GM23248 (cell line): Measurements from ENCODE around the gene LBHD2. TPM values are rescaled to one million over a fixed set of nuclear protein-coding genes. Genes with fewer than 3 reads are reported as not detected.

Experiments used
- DNase-seq: peaks from one replicate; pipeline ENCODE4 v3.0.0-alpha.2; 2015
- H2AFZ ChIP-seq: fragments of 200-600 bp; sonication (generic); 2 replicates; pipeline ENCODE4 v1.6.1; 2016; ENCODE audit warnings: antibody characterized with exemption
- H3F3A ChIP-seq: fragments of 200-600 bp; sonication (generic); 2 replicates; pipeline ENCODE4 v1.6.1; 2016; ENCODE audit warnings: mild to moderate bottlenecking, antibody characterized with exemption, mixed run types; ENCODE audit not compliant: insufficient read depth
- H3K27ac ChIP-seq: fragments of 200-600 bp; sonication (generic); 2 replicates; pipeline ENCODE4 v1.5.1; 2016; ENCODE audit warnings: mild to moderate bottlenecking
- H3K27me3 ChIP-seq: fragments of 200-600 bp; sonication (generic); replicated peaks from 2 replicates; pipeline ENCODE4 v1.6.1; 2016; ENCODE audit warnings: mild to moderate bottlenecking; ENCODE audit not compliant: insufficient read depth
- H3K36me3 ChIP-seq: fragments of 200-600 bp; sonication (generic); 2 replicates; pipeline ENCODE4 v1.6.1; 2016; ENCODE audit warnings: low read depth, mild to moderate bottlenecking
- H3K4me1 ChIP-seq: fragments of 200-600 bp; sonication (generic); 2 replicates; pipeline ENCODE4 v1.6.1; 2016; ENCODE audit warnings: mild to moderate bottlenecking; ENCODE audit not compliant: insufficient read depth
- H3K4me2 ChIP-seq: fragments of 200-600 bp; sonication (generic); one replicate; pipeline ENCODE4 v1.6.1; 2016; ENCODE audit warnings: mild to moderate bottlenecking; ENCODE audit not compliant: unreplicated experiment
- H3K4me3 ChIP-seq: fragments of 200-600 bp; sonication (generic); 2 replicates; pipeline ENCODE4 v1.5.1; 2016; ENCODE audit warnings: mild to moderate bottlenecking
- H3K79me2 ChIP-seq: fragments of 200-600 bp; sonication (generic); 2 replicates; pipeline ENCODE4 v1.6.1; 2016; ENCODE audit warnings: mild to moderate bottlenecking; ENCODE audit not compliant: insufficient read depth
- H3K9ac ChIP-seq: fragments of 200-600 bp; sonication (generic); 2 replicates; pipeline ENCODE4 v1.6.1; 2016; ENCODE audit warnings: mild to moderate bottlenecking
- H3K9me2 ChIP-seq: fragments of 200-600 bp; sonication (generic); 2 replicates; pipeline ENCODE4 v1.6.1; 2016; ENCODE audit warnings: mixed run types, mild to moderate bottlenecking, moderate library complexity; ENCODE audit not compliant: insufficient read depth
- H3K9me3 ChIP-seq: fragments of 200-600 bp; sonication (generic); one replicate; pipeline ENCODE4 v1.6.1; 2017; ENCODE audit warnings: low read depth
- H4K20me1 ChIP-seq: fragments of 200-600 bp; sonication (generic); 2 replicates; pipeline ENCODE4 v1.6.0; 2016; ENCODE audit not compliant: insufficient read depth
- EZH2 ChIP-seq: fragments of 200-600 bp; sonication (generic); IDR thresholded peaks from 2 replicates; pipeline ENCODE4 v1.6.1; 2018; ENCODE audit warnings: antibody characterized with exemption, mild to moderate bottlenecking; ENCODE audit not compliant: insufficient read depth, poor library complexity, severe bottlenecking
- EZH2phosphoT487 ChIP-seq: fragments of 200-600 bp; sonication (generic); IDR thresholded peaks from 2 replicates; pipeline ENCODE4 v1.6.1; 2018; ENCODE audit warnings: antibody characterized with exemption, moderate library complexity, mild to moderate bottlenecking, low read depth; ENCODE audit not compliant: insufficient read depth
- WGBS, 2 experiments: methylation state at CpG; one replicate each; pipeline ENCODE4 v1.1.6; 2015 to 2017; ENCODE audit warnings: low lambda C conversion rate in 2 of 2, low coverage in 1 of 2; ENCODE audit errors: missing lambda C conversion rate in 2 of 2; 5-methylcytosine and 5-hydroxymethylcytosine counted together
- in situ Hi-C: fragments of 300-500 bp; cut with MboI; formaldehyde crosslinking; loops from 2 replicates; pipeline ENCODE4 v1.15.0; 2020
- polyA plus RNA-seq: library from polyadenylated mRNA; unstranded; fragments of >200 nt; fragmentation: Nextera tagmentation; extraction: Ambion mirVana; gene quantifications from 2 replicates; pipeline ENCODE4 v1.2.1, GENCODE V29; 2016
- total RNA-seq: library from RNA; depleted of rRNA; stranded (reverse); fragments of >200 nt; shearing (Covaris generic); gene quantifications from 2 replicates; pipeline ENCODE4 v1.2.3, GENCODE V29; 2014

Gene LBHD2
- total and polyA plus RNA-seq, 2 experiments from 2014 or later: not detected

GRCh38 chr14:103126873-103127304 lies 42.9 kb downstream of the LBHD2 start:
- 18 to 19% methylated on average over 43 to 57 of the region's 62 CpGs for WGBS, 2 experiments
- Histone ChIP-seq H3K4me1 (no peaks in the 10 kb centered on the region), H2AFZ (no peak overlapping the region), H4K20me1 (no peaks in the 10 kb centered on the region), H3K27ac (no peak overlapping the region), H3K9me2 (no peaks in the 10 kb centered on the region), H3K27me3 (no peaks in the 10 kb centered on the region), H3F3A (no peaks in the 10 kb centered on the region), H3K4me3 (peak overlapping the region; percentile 40), H3K36me3 (no peaks in the 10 kb centered on the region), H3K4me2 (no peak overlapping the region), H3K79me2 (no peaks in the 10 kb centered on the region), H3K9ac (no peak overlapping the region), H3K9me3 (no peaks in the 10 kb centered on the region)
- DNase-seq: peak; percentile 46
- TF ChIP-seq EZH2phosphoT487: no peak
- no peak for TF ChIP-seq EZH2
- in situ Hi-C loops: no loop called here

DNA sequence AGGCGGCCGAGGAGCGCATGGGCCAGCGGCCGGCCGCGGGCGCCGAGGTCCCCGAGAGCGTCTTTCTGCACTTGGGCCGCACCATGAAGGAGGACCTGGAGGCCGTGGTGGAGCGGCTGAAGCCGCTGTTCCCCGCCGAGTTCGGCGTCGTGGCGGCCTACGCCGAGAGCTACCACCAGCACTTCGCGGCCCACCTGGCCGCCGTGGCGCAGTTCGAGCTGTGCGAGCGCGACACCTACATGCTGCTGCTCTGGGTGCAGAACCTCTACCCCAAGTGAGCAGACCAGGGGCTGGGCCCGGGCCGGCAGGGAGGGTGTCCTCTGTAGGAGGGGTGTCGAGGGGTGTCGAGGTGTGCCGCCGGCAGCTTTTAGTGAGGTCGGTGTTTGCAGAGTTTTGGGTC lies 43.3 kb downstream of the LBHD2 start:
- no peak for DNase-seq
- Histone ChIP-seq H2AFZ (no peak overlapping the region), H3K9me2 (no peaks in the 10 kb centered on the region), H3K9me3 (no peaks in the 10 kb centered on the region), H4K20me1 (no peaks in the 10 kb centered on the region), H3K27ac (no peak overlapping the region), H3K4me2 (no peak overlapping the region), H3K9ac (no peak overlapping the region), H3F3A (no peaks in the 10 kb centered on the region), H3K4me3 (no peak overlapping the region), H3K27me3 (no peaks in the 10 kb centered on the region), H3K79me2 (no peaks in the 10 kb centered on the region), H3K36me3 (no peaks in the 10 kb centered on the region), H3K4me1 (no peaks in the 10 kb centered on the region)
- WGBS, 2 experiments: 65 to 79% methylated on average over 18 to 39 of the region's 39 CpGs
- TF ChIP-seq EZH2phosphoT487 (no peak), EZH2 (no peak)
- in situ Hi-C loops: no loop called here

DNA sequence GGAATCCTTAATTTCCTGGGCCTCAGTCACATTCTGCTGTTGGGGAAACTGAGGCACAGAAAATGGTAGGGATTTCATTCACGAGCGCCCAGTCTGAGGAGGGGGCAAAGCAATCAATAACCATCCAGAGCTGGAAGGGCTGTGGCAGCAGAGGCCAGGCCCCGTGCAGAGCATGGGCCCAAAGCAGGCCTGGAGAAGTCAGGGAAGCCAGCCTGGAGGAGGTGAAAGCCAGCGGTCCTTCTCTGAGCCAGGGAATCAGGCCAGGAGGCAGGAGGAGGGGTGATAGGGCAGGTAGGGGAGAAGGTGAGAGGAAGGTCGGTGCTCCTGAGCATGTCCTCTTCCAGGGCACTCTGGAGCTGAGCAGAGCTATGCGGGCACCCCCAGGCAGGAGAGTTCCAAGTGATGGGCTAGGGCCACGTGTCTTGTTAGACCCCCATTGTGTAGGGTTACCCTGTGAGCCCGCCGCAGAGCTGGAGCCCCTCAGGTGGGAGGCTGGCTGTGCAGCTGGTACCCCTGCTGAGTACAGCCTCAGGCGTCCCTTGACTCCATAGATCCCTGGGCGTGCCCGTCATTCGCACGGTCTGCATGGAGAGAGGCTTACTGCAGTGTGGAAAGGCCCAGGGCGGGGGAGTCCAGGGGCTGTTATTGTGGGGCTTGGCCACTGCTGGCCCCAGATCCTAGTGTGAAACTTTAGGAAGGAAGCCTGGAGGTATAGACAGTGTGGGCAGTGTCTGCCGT lies 44.0 kb downstream of the LBHD2 start:
- Histone ChIP-seq H4K20me1 (no peaks in the 10 kb centered on the region), H3K9me3 (no peaks in the 10 kb centered on the region), H3K27ac (no peak overlapping the region), H3K9me2 (no peaks in the 10 kb centered on the region), H3K4me3 (no peak overlapping the region), H3K27me3 (no peaks in the 10 kb centered on the region), H3F3A (no peaks in the 10 kb centered on the region), H3K36me3 (no peaks in the 10 kb centered on the region), H3K4me1 (no peaks in the 10 kb centered on the region), H3K4me2 (no peak overlapping the region), H3K79me2 (no peaks in the 10 kb centered on the region), H2AFZ (no peak overlapping the region), H3K9ac (no peak overlapping the region)
- TF ChIP-seq EZH2phosphoT487 (no peak), EZH2 (no peak)
- no peak for DNase-seq
- 93% methylated on average over 16 of the region's 16 CpGs for WGBS, 2 experiments
- in situ Hi-C loops: no loop called here

GRCh38 chr14:103128631-103129300 lies 44.8 kb downstream of the LBHD2 start:
- TF ChIP-seq EZH2phosphoT487 (no peak), EZH2 (no peak)
- in situ Hi-C loops: no loop called here
- Histone ChIP-seq H3K27me3 (no peaks in the 10 kb centered on the region), H3K9me3 (no peaks in the 10 kb centered on the region), H3K9me2 (no peaks in the 10 kb centered on the region), H2AFZ (no peak overlapping the region), H3K36me3 (no peaks in the 10 kb centered on the region), H3K4me2 (no peak overlapping the region), H4K20me1 (no peaks in the 10 kb centered on the region), H3K4me1 (no peaks in the 10 kb centered on the region), H3F3A (no peaks in the 10 kb centered on the region), H3K79me2 (no peaks in the 10 kb centered on the region), H3K27ac (no peak overlapping the region), H3K4me3 (no peak overlapping the region), H3K9ac (no peak overlapping the region)
- WGBS, 2 experiments: 71 to 78% methylated on average over 13 of the region's 13 CpGs
- no peak for DNase-seq
